Type B pancreatic cell (in vitro differentiated cells): Measurements from ENCODE around the gene POFUT2. TPM values are rescaled to one million over a fixed set of nuclear protein-coding genes. Genes with fewer than 3 reads are reported as not detected.

ENCODE experiments used
- DNase-seq: peaks from one replicate; pipeline ENCODE4 v3.0.0; 2021; ENCODE audit warnings: mixed read lengths; ENCODE audit not compliant: unreplicated experiment; ENCODE audit errors: extremely low spot score
- H3K27ac Mint-ChIP-seq: 2 replicates; pipeline ENCODE4 v1.8.0; 2021; ENCODE audit warnings: mild to moderate bottlenecking, mixed read lengths
- H3K27me3 Mint-ChIP-seq: 2 replicates; pipeline ENCODE4 v1.8.0; 2021; ENCODE audit warnings: mixed read lengths
- H3K36me3 Mint-ChIP-seq: 2 replicates; pipeline ENCODE4 v1.8.0; 2021; ENCODE audit warnings: mixed read lengths
- H3K4me1 Mint-ChIP-seq: one replicate; pipeline ENCODE4 v1.8.0; 2021; ENCODE audit warnings: mixed read lengths; ENCODE audit not compliant: unreplicated experiment
- H3K4me3 Mint-ChIP-seq: 2 replicates; pipeline ENCODE4 v1.8.0; 2021; ENCODE audit warnings: mild to moderate bottlenecking, mixed read lengths
- H3K9me3 Mint-ChIP-seq: 2 replicates; pipeline ENCODE4 v1.8.0; 2021; ENCODE audit warnings: mixed read lengths
- total RNA-seq: library from RNA; stranded (reverse); gene quantifications from 2 replicates; pipeline ENCODE4 v1.2.1, GENCODE V29; 2021; ENCODE audit warnings: low replicate concordance
- TF ChIP-seq, protein P1 (sequence below): fragments of 200-600 bp; sonication (generic); conservative IDR thresholded peaks from 2 replicates; pipeline ENCODE4 v1.5.0; 2021; ENCODE audit warnings: antibody characterized with exemption, mild to moderate bottlenecking

POFUT2 gene
- total RNA-seq, 1 donor from 2014 or later = 52.8 TPM

GRCh38 chr21:45250914-45251634 lies 36.6 kb downstream of the POFUT2 start:
- TF ChIP-seq, protein P1, sequence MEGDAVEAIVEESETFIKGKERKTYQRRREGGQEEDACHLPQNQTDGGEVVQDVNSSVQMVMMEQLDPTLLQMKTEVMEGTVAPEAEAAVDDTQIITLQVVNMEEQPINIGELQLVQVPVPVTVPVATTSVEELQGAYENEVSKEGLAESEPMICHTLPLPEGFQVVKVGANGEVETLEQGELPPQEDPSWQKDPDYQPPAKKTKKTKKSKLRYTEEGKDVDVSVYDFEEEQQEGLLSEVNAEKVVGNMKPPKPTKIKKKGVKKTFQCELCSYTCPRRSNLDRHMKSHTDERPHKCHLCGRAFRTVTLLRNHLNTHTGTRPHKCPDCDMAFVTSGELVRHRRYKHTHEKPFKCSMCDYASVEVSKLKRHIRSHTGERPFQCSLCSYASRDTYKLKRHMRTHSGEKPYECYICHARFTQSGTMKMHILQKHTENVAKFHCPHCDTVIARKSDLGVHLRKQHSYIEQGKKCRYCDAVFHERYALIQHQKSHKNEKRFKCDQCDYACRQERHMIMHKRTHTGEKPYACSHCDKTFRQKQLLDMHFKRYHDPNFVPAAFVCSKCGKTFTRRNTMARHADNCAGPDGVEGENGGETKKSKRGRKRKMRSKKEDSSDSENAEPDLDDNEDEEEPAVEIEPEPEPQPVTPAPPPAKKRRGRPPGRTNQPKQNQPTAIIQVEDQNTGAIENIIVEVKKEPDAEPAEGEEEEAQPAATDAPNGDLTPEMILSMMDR = no peak
- peaks cover 15% of the 10 kb centered on the region for H3K4me1 Mint-ChIP-seq
- no peaks in the 10 kb centered on the region for H3K36me3 Mint-ChIP-seq
- H3K27ac Mint-ChIP-seq = no peak overlapping the region
- H3K27me3 Mint-ChIP-seq = peaks cover 8% of the 10 kb centered on the region
- no peak overlapping the region for H3K4me3 Mint-ChIP-seq
- no peaks in the 10 kb centered on the region for H3K9me3 Mint-ChIP-seq
- DNase-seq = no peak

DNA sequence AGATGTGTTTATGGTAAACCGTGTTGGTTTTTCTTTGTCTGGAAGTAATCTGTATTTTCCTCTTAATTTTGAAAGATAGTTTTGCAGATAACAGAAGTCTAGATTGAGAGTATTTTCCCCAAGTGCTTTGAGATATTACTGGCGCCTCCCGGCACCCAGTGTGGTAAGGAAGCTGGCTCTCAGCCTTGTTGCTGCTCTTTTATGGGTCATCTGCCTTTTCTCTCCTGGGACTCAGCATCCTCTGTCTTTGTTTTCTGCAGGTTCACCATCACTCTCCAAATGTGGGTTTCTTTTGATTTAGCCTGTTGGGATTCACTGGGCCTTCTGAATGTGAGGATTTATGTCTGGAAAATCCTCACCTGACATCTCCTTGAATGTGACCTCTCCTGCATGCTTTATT lies 37.4 kb downstream of the POFUT2 start:
- Mint-ChIP-seq H3K4me3 (no peak overlapping the region), H3K27ac (no peak overlapping the region), H3K36me3 (no peaks in the 10 kb centered on the region), H3K27me3 (peaks cover 8% of the 10 kb centered on the region), H3K9me3 (no peaks in the 10 kb centered on the region), H3K4me1 (peaks cover 15% of the 10 kb centered on the region)
- TF ChIP-seq, protein P1 = no peak
- DNase-seq = no peak

DNA sequence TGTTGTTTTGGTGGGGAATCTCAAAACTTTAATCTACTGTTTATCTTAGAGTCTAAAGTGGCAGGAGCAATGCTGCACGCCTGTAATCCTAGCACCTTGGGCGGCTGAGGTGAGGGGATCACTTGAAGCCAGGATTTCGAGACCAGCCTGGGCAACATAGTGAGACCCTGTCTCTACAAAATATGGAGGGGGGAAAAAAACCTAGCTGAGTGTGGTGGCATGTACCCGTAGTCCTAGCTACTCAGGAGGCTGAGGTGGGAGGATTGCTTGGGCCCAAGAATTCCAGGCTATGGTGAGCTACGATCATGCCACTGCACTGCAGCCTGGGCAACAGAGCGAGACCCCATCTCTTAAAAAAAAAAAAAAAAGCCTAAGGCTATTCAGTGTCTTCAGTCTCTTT lies 38.1 kb downstream of the POFUT2 start:
- Mint-ChIP-seq H3K27ac (no peak overlapping the region), H3K36me3 (no peaks in the 10 kb centered on the region), H3K27me3 (peaks cover 8% of the 10 kb centered on the region), H3K4me3 (peak overlapping the region; percentile 4), H3K9me3 (no peaks in the 10 kb centered on the region), H3K4me1 (peaks cover 14% of the 10 kb centered on the region)
- no peak for DNase-seq
- TF ChIP-seq, protein P1 = no peak

- TF ChIP-seq, protein P1 = no peak
- peaks cover 3% of the 10 kb centered on the region for H3K9me3 Mint-ChIP-seq
- H3K27ac Mint-ChIP-seq = no peak overlapping the region
- DNase-seq = peak; percentile 66
- no peaks in the 10 kb centered on the region for H3K36me3 Mint-ChIP-seq
- peak overlapping the region; percentile 71 for H3K4me3 Mint-ChIP-seq
- peaks cover 10% of the 10 kb centered on the region for H3K4me1 Mint-ChIP-seq
- H3K27me3 Mint-ChIP-seq = peaks cover 8% of the 10 kb centered on the region
Observed at GRCh38 chr21:45248893-45249381, 38.8 kb downstream of the POFUT2 start.

DNA sequence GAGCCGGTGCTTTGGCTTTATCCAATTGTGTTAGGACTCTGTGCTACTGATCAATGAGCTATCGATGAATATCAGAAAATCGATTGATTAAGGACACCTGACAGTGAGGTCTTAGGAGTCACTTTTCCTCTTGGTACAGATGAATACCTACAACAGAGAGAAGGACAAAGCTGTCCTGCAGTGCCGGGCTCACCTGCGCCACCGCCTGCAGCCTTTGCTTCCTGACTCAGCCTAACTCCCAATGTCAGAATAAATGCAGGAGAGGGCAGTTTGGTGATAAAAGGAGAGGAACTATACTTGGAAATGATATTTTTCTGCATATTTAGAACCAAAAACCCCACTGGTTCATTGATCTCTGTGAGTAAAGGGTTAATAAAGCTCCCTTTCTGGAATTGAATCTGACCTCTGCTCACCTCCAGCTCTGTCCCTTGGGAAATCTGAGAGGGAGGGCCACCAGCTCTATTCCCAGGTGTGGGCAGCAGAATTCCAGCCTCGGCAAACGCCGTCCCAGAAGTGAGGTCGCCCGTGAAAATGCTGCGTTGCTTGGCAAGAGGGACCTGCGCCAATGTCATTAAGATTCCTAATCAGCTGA lies 39.3 kb downstream of the POFUT2 start:
- Mint-ChIP-seq H3K27ac (no peak overlapping the region), H3K27me3 (peaks cover 8% of the 10 kb centered on the region), H3K4me1 (peaks cover 10% of the 10 kb centered on the region), H3K4me3 (peak overlapping the region; percentile 71), H3K36me3 (no peaks in the 10 kb centered on the region), H3K9me3 (peaks cover 9% of the 10 kb centered on the region)
- DNase-seq = no peak
- TF ChIP-seq, protein P1 = no peak
